ENCODE measurements around the gene PRPSAP2. TPM values are rescaled to one million over a fixed set of nuclear protein-coding genes. Genes with fewer than 3 reads are reported as not detected.

Gene PRPSAP2
- total RNA-seq, 3 donors from 2014 or later: 32.6 to 42.1 (median 35.0) TPM

DNA sequence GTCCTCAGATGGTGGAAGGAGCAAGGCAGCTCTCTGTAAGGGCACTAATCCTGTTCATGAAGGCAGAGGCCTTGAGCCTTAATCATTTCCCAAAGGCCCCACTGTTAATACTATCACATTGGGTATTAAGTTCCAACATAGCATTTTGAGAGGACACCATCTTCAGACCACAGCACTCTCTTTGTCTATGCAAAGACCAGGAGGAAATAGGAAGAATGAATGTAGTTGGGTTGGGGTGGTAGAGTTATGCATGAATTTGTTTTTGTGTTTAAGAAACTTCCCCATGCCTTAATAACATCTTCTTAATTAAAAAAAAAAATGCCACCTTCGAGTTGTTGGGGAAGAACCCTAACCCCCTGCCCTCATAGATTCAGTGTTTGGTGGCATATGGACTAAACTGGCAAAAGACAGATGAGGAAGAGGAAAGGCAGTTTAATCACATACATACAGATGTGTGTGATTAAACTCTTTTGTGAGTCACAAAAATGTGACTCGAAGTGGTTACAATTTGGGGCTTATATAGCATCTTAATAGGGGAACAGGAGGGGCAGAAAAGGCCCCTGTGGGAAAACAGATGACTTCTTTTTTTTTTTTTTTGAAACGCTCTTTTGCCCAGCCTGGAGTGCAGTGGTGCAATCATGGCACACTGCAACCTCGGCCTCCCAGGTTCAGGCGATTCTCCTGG is 59.0 kb downstream of the PRPSAP2 start:
- no peaks in the 10 kb centered on the region for H3K36me3 ChIP-seq (ENCODE audit: low read depth)
- no peaks in the 10 kb centered on the region for H3K9me3 ChIP-seq
- DNase-seq (no peak), ATAC-seq (no peak)
- TF ChIP-seq, protein P1, sequence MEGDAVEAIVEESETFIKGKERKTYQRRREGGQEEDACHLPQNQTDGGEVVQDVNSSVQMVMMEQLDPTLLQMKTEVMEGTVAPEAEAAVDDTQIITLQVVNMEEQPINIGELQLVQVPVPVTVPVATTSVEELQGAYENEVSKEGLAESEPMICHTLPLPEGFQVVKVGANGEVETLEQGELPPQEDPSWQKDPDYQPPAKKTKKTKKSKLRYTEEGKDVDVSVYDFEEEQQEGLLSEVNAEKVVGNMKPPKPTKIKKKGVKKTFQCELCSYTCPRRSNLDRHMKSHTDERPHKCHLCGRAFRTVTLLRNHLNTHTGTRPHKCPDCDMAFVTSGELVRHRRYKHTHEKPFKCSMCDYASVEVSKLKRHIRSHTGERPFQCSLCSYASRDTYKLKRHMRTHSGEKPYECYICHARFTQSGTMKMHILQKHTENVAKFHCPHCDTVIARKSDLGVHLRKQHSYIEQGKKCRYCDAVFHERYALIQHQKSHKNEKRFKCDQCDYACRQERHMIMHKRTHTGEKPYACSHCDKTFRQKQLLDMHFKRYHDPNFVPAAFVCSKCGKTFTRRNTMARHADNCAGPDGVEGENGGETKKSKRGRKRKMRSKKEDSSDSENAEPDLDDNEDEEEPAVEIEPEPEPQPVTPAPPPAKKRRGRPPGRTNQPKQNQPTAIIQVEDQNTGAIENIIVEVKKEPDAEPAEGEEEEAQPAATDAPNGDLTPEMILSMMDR (IDR thresholded peaks at IDR 0.05): no peak
- peaks cover 26% of the 10 kb centered on the region for H3K4me1 ChIP-seq (ENCODE audit: low read depth)
- intact Hi-C loops (cut with DNase I, micrococcal nuclease): no loop called here
- H3K4me3 ChIP-seq: no peak overlapping the region

DNA sequence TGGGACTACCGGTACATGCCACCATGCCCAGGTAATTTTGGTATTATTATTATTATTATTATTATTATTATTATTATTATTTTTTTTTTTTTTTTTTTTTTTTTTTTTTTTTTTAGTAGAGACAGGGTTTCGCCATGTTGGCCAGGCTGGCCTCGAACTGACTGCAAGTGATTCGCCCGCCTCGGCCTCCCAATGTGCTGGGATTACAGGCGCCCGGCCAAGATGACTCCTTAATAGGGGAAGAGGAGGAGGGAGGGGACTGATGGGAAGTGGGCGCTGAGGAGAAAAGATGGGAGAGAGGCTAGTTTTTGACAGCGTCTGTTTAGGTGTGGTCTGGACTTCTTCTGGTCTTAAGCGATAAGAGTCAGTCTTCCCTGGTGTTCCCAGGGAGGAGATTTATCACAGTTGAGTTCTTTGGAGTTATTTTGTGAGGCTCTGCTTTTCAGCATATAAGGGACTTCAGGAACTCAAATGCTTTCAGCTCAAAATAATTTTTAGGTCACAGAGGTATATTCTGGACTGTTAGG is 59.6 kb downstream of the PRPSAP2 start:
- TF ChIP-seq, protein P1 (IDR thresholded peaks at IDR 0.05): no peak
- intact Hi-C loops (cut with DNase I, micrococcal nuclease): no loop called here
- Histone ChIP-seq H3K4me3 (no peak overlapping the region), H3K36me3 (ENCODE audit: low read depth) (no peaks in the 10 kb centered on the region), H3K4me1 (ENCODE audit: low read depth) (peaks cover 30% of the 10 kb centered on the region), H3K9me3 (no peaks in the 10 kb centered on the region)
- no peak for ATAC-seq
- DNase-seq: no peak

DNA sequence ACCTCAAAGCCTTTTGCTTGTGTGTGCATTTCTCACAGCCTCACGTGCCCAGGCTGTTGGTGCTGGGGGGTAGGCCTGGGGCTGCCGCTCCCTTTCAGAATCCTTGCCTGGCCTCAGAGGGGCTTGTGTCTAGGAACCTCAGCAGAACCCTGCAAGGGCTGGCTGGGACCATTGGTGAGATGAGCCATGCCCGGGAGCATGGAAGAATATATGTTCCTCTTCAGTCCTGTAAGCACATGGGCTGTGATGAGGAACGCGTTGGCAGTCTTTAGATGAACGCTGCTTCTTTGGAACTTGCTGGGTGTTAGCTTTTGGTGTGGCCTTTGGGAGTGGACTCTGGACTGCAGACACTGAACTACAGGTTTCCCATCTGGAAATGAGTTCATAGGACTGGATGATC is 62.0 kb downstream of the PRPSAP2 start:
- DNase-seq: peak in 2 of 3 donors; percentile 47 to 62
- peak; percentile 93 for ATAC-seq

DNA sequence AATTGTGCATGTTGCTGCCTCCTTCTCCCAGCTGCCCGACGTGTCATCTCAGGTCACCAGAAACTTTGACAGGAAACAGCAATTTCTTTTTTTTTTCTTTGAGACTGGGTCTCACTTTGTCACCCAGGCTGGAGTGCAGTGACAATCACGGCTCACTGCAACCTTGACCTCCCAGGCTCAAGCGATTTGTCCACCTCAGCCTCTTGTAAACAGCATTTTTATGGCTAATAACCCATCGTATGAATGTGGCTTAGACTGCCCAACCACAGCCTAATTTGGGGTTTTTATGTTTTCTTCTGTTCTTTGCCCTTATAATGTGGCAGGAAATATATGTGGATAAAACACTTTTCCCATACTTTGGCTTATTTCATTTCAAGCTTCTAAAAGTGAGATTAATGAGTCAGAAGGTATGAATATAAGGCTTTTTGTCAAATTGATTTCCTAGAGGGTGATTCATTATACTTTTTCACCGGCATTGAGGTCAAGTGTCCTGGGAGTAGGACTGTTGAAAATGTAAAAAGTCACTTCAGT is 63.0 kb downstream of the PRPSAP2 start:
- TF ChIP-seq, protein P1 (IDR thresholded peaks at IDR 0.05): no peak
- Histone ChIP-seq H3K9me3 (no peaks in the 10 kb centered on the region), H3K36me3 (ENCODE audit: low read depth) (no peaks in the 10 kb centered on the region), H3K4me1 (ENCODE audit: low read depth) (peaks cover 35% of the 10 kb centered on the region), H3K4me3 (no peak overlapping the region)
- DNase-seq: no peak
- intact Hi-C loops (cut with DNase I, micrococcal nuclease): no loop called here
- no peak for ATAC-seq

More for the DNA sequence above, 62.0 kb downstream of the PRPSAP2 start:
- intact Hi-C loops (cut with DNase I, micrococcal nuclease): no loop called here
- H3K4me3 ChIP-seq: no peak overlapping the region
- peaks cover 35% of the 10 kb centered on the region for H3K4me1 ChIP-seq (ENCODE audit: low read depth)
- no peaks in the 10 kb centered on the region for H3K36me3 ChIP-seq (ENCODE audit: low read depth)
- TF ChIP-seq, protein P1 (IDR thresholded peaks at IDR 0.05): no peak
- H3K9me3 ChIP-seq: no peaks in the 10 kb centered on the region

DNA sequence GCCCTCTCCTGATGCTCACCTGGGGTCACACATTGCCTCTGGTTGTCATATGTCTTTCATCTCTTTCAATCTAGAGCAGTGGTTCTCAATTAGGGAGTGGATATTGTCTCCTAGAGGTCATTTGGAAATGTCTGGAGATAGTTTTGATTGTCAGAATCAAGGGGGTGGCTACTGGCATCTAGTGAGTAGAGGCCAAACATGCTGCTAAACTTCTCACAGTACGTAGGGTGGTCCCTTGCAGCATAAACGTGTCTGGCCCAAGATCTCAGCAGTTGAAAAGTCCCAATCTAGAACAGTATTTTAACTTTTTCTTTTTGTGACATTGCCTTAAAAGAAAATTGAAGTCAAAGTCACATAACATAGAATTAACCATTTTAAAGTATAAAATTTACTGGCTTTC is 63.6 kb downstream of the PRPSAP2 start:
- ATAC-seq (no peak), DNase-seq (no peak)
- H3K4me3 ChIP-seq: no peak overlapping the region
- intact Hi-C loops (cut with DNase I, micrococcal nuclease): no loop called here
- no peaks in the 10 kb centered on the region for H3K36me3 ChIP-seq (ENCODE audit: low read depth)
- TF ChIP-seq, protein P1 (IDR thresholded peaks at IDR 0.05): no peak
- H3K4me1 ChIP-seq (ENCODE audit: low read depth): peaks cover 35% of the 10 kb centered on the region
- H3K9me3 ChIP-seq: no peaks in the 10 kb centered on the region

Data from mucosa of descending colon (tissue), 3 donors.